ENCODE results near the gene RIPK1. TPM values are rescaled to one million over a fixed set of nuclear protein-coding genes. Genes with fewer than 3 reads are reported as not detected.
A peak's percentile ranks its signal among the peaks of the same experiment; 100 is the strongest.
"Not testable (repeated sequence)": the region's sequence is repeated elsewhere in the genome, so short reads cannot be mapped to it uniquely, and the experiment has no call there.

The RIPK1 gene
- total RNA-seq, 1 experiment from 2014 or later: 20.2 TPM

DNA sequence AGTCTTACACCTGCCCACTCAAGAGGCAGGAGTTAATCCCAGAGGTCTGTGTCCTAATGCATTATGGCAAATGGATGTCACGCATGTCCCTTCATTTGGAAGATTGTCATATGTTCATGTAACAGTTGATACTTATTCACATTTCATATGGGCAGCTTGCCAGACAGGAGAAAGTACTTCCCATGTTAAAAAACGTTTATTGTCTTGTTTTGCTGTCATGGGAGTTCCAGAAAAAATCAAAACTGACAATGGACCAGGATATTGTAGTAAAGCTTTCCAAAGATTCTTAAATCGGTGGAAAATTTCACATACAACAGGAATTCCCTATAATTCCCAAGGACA is 13.2 kb upstream of the RIPK1 start:
- not testable (repeated sequence) for H3K4me3 ChIP-seq; H3K27me3 ChIP-seq (replicated peaks); H3K36me3 ChIP-seq; H3K9me3 ChIP-seq (replicated peaks); DNase-seq (ENCODE audit: low read depth in 1 of 2, low spot score in 2 of 2); H3K4me1 ChIP-seq (replicated peaks); H3K27ac ChIP-seq

DNA sequence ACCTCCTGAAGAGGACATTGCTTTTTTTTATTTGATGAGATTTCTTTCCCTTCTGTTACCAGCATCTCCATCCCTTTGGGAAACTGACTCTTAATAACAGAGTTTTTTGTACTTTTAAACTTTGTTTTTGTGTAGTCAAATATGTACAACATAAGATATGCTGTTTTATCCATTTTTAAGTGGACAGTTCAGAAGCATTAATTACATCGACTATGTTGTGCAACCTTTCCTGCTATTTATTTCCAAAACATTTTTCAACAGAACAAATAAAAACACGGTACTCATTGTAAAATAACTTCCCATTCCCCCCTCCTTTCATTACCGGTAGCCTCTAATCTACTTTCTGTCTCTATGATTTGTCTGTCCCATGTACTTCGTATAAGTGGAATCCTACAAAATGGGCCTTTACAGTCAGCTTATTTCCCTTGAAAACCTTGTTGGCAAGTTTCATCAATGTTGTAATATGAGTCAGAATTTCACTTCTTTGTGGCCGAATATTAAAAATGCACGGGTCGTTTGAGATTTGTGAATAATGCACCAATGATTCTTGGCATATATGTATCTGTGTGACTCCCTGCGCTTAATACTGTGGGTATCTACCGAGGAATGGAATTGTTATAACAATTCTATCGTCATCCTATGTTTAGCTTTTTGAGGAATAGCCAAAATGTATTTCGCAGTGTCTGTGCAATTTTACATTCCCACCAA is 11.1 kb upstream of the RIPK1 start:
- H3K9me3 ChIP-seq (replicated peaks): no peaks in the 10 kb centered on the region
- no peak overlapping the region for H3K27ac ChIP-seq
- H3K36me3 ChIP-seq: no peaks in the 10 kb centered on the region
- H3K4me1 ChIP-seq (replicated peaks): peaks cover 6% of the 10 kb centered on the region; the same call in 1 of the 2 replicates
- H3K4me3 ChIP-seq: no peak overlapping the region
- no peaks in the 10 kb centered on the region; the same call in 1 of the 2 replicates for H3K27me3 ChIP-seq (replicated peaks)
- no peak for DNase-seq (ENCODE audit: low read depth in 1 of 2, low spot score in 2 of 2)

DNA sequence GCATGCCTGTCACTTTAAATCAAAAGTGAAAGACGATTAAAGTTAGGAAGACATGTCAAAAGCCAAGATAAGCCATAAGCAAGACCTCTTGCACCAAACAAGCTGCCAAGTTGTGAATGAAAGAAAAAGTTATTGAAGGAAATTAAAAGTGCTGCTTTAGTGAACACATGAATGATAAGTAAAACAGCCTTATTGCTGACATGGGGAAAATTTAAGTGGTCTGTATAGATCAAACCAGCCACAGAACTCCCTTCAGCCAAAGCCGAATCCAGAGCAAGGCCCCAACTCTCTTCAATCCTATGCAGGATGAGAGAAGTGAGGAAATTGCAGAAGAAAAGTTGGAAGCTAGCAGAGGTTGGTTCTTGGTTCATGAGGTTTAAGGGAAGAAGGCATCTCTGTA is 9.3 kb upstream of the RIPK1 start:
- no peak overlapping the region for H3K27ac ChIP-seq
- H3K27me3 ChIP-seq (replicated peaks): no peaks in the 10 kb centered on the region; the same call in 1 of the 2 replicates
- H3K4me3 ChIP-seq: no peak overlapping the region
- DNase-seq (ENCODE audit: low read depth in 1 of 2, low spot score in 2 of 2): no peak
- no peaks in the 10 kb centered on the region for H3K4me1 ChIP-seq (replicated peaks)
- no peaks in the 10 kb centered on the region for H3K36me3 ChIP-seq
- H3K9me3 ChIP-seq (replicated peaks): peaks cover 4% of the 10 kb centered on the region

DNA sequence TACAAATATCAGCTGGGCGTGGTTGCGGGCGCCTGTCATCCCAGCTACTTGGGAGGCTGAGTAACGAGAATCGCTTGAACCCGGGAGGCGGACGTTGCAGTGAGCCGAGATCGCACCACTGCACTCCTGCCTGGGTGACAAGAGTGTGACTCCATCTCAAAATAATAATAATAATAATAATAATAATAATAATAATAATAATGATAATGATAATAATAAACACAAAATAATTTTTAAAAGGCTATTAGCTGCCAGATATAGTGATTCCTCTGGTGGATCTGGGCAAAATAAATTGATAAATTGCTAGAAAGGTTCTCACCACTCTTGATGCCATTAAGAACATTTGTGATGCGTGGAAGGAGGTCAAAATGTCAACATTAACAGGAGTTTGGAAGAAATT is 8.2 kb upstream of the RIPK1 start:
- H3K27ac ChIP-seq; DNase-seq (ENCODE audit: low read depth in 1 of 2, low spot score in 2 of 2); H3K4me3 ChIP-seq; H3K4me1 ChIP-seq (replicated peaks); H3K36me3 ChIP-seq; H3K9me3 ChIP-seq (replicated peaks); H3K27me3 ChIP-seq (replicated peaks): not testable (repeated sequence)

DNA sequence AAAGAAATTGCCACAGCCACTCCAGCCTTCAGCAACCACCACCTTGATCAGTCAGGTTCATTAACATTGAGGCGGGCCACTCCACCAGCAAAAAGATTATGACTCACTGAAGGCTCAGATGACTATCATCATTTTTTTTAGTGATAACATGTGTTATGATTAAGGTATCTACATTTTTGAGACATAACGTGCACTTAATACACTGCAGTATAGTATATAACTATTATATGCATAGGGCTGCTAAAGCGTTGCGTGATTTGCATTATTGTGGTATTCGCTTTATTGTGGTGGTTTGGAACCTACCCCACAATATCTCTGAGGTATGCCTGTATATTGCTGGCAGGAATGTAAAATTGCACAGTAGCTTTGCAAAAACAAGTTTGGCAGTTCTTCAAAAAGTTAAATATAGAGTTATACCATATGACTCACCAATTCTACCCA is 6.8 kb upstream of the RIPK1 start:
- Histone ChIP-seq H3K4me3 (no peak overlapping the region), H3K27ac (no peak overlapping the region), H3K36me3 (no peaks in the 10 kb centered on the region), H3K27me3 (replicated peaks) (no peaks in the 10 kb centered on the region; the same call in 1 of the 2 replicates), H3K9me3 (replicated peaks) (peaks cover 6% of the 10 kb centered on the region), H3K4me1 (replicated peaks) (no peaks in the 10 kb centered on the region)
- DNase-seq (ENCODE audit: low read depth in 1 of 2, low spot score in 2 of 2): no peak

DNA sequence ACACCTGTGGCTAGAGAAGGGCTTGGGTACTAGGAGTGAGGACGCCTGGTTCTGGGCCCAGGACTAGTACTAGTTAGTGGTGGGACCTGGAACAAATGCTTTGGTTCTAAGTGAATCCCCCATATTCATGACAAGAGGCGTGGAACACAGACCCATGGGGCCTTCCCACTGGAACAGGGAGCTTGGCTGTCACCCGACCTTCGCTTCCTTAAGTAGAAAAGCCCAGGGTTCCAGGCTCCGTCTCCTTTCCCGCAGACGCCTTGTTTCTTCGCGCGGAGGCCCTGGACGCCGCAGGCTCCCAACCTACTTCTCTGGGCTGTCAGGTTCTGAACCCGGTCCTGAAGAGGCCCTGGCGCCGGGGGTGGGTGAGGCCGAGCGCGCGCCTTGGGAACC is 5.0 kb upstream of the RIPK1 start:
- not testable (repeated sequence) for H3K4me1 ChIP-seq (replicated peaks); H3K9me3 ChIP-seq (replicated peaks); H3K36me3 ChIP-seq; H3K27me3 ChIP-seq (replicated peaks)
- Histone ChIP-seq H3K27ac (peak overlapping the region; percentile 33; the same call in 1 of the 2 replicates), H3K4me3 (peak overlapping the region; percentile 70)
- DNase-seq (ENCODE audit: low read depth in 1 of 2, low spot score in 2 of 2): peak in 1 of 2 experiments; percentile 43

DNA sequence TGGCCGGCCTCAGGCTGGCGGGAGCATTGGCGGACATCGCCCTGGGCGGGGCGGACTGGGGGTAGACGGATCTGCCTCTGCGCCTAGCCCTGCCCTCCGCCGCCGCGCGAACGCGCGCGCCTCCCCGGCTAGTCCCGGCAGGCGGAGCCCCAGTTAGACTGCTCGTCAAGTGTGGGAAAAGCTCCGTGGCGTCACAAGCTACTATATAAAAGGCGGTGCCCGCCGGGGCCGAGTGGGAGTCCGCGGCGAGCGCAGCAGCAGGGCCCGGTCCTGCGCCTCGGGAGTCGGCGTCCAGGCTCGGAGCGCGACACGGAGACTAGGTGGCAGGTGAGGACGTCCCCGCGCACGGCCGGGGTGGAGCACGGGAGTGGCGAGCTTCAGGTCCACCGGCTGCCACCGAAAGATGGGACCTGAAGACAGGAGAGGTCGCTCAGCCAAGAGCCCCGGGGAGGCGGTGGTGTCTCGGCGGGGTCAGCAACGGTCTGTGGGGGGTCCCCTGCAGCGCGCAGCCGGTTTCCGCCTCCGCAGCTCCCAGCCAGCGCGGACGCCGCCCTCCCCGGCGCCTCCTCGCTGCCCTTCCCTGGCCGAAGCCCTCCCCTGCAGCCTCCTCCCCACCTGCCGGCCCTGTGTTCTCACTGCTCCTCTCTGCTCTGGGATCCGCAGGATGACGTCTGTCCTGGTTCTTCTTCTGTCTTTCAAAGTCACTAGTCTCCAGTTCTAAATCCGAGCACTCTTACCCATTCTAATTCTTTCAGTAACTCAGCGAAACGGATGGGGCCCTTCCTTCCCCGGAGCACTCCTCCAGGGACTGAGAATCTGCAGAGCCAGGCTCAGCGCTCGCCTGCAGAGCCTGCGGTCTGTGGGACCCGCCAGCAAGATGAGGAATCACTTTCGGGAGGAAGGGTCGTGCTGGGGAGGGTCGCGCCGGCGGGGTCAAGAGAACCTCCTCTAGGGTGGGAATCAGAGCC is 4.3 kb upstream of the RIPK1 start:
- Histone ChIP-seq H3K4me3 (peak overlapping the region; percentile 70), H3K27ac (peak overlapping the region; percentile 33), H3K27me3 (replicated peaks) (no peaks in the 10 kb centered on the region), H3K9me3 (replicated peaks) (peaks cover 6% of the 10 kb centered on the region), H3K36me3 (peaks cover 5% of the 10 kb centered on the region), H3K4me1 (replicated peaks) (0 out of 2 replicates have a peak, but pooled peaks cover 3% of the 10 kb centered on the region)
- DNase-seq (ENCODE audit: low read depth in 1 of 2, low spot score in 2 of 2): peak; percentile 78 to 90

DNA sequence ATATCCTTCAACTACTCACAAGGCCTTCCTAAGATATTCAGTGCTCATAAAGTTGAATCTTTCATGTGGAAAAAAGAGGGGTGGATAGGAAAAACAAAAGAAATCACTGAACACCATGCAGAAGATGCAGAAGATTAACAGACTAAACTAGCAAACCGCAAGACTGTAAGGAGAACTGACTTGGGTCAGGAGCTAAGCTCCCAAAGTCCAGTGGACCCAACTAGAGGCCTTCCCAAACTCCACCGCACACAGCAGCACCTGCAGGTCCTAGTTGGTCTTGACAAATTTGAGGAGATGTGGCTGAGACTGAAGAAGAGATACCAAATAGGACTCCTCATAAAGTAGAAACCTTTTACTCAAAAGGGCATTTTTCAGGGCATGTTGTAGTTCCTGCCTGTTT is 3.3 kb downstream of the RIPK1 start:
- Histone ChIP-seq H3K27ac (no peak overlapping the region), H3K4me1 (replicated peaks) (peaks cover 23% of the 10 kb centered on the region), H3K36me3 (peaks cover 31% of the 10 kb centered on the region), H3K4me3 (no peak overlapping the region), H3K27me3 (replicated peaks) (no peaks in the 10 kb centered on the region), H3K9me3 (replicated peaks) (no peaks in the 10 kb centered on the region)
- DNase-seq (ENCODE audit: low read depth in 1 of 2, low spot score in 2 of 2): no peak

DNA sequence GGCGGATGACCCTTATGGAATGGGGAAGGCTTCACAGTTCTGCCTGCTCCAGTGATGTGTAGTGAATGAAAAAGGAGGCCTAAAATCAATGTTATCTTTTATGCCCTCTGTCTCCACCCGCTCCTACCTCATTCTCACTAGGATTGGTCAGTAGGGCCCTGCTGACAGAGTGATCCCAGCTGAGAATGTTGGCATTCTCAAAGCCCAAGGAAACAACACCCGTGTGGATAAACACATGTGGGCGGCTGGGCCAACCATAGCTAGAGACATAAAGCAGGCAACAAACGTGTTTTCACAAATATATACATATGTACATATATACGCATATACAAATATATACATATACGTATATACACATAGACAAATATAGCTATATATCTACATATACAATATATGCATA is 4.5 kb downstream of the RIPK1 start:
- H3K4me3 ChIP-seq: no peak overlapping the region
- H3K36me3 ChIP-seq: peaks cover 42% of the 10 kb centered on the region
- no peaks in the 10 kb centered on the region for H3K27me3 ChIP-seq (replicated peaks)
- DNase-seq (ENCODE audit: low read depth in 1 of 2, low spot score in 2 of 2): no peak
- H3K9me3 ChIP-seq (replicated peaks): no peaks in the 10 kb centered on the region
- H3K4me1 ChIP-seq (replicated peaks): peaks cover 20% of the 10 kb centered on the region
- no peak overlapping the region for H3K27ac ChIP-seq

DNA sequence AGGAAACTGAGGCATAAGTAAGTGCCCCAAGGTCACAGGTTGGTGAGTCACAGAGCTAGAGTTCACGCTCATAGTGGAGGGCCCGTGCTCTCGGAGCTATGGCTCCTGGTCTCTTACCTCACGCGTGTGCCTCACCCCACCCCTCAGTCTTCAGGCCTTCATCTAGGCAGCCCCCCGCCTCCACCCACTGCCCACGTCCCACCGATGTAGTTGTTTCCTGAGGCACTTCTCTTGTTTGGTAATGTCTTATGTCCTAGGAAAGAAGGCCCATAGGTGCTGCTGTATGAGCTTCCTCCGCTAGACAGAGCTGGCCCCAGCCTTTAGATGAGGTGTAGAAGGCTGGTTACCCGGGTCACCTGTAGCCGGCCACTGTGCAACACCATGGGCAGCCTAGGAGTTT is 5.1 kb downstream of the RIPK1 start:
- no peak for DNase-seq (ENCODE audit: low read depth in 1 of 2, low spot score in 2 of 2)
- H3K4me1 ChIP-seq (replicated peaks): peaks cover 20% of the 10 kb centered on the region
- no peak overlapping the region for H3K27ac ChIP-seq
- no peaks in the 10 kb centered on the region for H3K27me3 ChIP-seq (replicated peaks)
- H3K9me3 ChIP-seq (replicated peaks): no peaks in the 10 kb centered on the region
- peaks cover 46% of the 10 kb centered on the region for H3K36me3 ChIP-seq
- no peak overlapping the region for H3K4me3 ChIP-seq

DNA sequence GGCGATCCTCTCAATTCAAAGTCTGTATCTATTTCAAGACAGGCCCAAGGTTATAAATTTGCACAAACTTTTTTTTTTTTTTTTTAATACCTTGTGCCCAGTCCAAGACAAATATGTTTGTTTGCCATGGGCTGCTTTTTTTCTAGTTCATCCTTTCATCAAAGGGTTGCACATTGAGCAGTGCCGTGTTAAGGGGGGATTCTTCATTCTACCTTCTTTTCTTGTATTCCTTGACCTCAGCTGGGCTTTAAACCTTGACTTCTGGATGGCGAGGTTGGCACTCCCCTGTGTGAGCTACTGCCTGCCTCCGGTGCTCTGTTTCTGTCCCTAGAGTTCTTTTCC is 7.4 kb downstream of the RIPK1 start:
- H3K27ac ChIP-seq: no peak overlapping the region; the same call in 1 of the 2 replicates
- no peaks in the 10 kb centered on the region for H3K27me3 ChIP-seq (replicated peaks)
- H3K36me3 ChIP-seq: peaks cover 60% of the 10 kb centered on the region
- H3K4me3 ChIP-seq: no peak overlapping the region
- no peak for DNase-seq (ENCODE audit: low read depth in 1 of 2, low spot score in 2 of 2)
- no peaks in the 10 kb centered on the region for H3K9me3 ChIP-seq (replicated peaks)
- peaks cover 16% of the 10 kb centered on the region for H3K4me1 ChIP-seq (replicated peaks)

DNA sequence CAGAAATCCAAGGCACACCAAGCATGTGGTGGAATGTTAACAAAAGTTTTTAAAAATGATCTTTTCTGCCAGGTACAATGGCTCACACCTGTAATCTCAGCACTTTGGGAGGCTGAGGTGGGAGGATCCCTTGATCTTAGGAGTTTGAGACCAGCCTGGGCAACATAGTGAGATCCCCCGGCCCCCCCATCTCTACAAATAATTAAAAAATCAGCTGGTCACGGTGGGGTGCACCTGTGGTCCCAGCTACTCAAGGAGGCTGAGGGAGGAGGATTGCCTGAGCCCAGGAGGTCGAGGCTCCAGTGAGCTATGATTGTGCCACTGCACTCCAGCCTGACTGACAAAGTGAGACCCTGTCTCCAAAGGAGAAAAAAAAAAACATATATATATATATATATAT is 8.0 kb downstream of the RIPK1 start:
- no peak overlapping the region for H3K4me3 ChIP-seq
- peaks cover 60% of the 10 kb centered on the region for H3K36me3 ChIP-seq
- no peaks in the 10 kb centered on the region for H3K9me3 ChIP-seq (replicated peaks)
- no peaks in the 10 kb centered on the region for H3K27me3 ChIP-seq (replicated peaks)
- H3K27ac ChIP-seq: no peak overlapping the region
- H3K4me1 ChIP-seq (replicated peaks): peaks cover 16% of the 10 kb centered on the region
- DNase-seq (ENCODE audit: low read depth in 1 of 2, low spot score in 2 of 2): no peak

DNA sequence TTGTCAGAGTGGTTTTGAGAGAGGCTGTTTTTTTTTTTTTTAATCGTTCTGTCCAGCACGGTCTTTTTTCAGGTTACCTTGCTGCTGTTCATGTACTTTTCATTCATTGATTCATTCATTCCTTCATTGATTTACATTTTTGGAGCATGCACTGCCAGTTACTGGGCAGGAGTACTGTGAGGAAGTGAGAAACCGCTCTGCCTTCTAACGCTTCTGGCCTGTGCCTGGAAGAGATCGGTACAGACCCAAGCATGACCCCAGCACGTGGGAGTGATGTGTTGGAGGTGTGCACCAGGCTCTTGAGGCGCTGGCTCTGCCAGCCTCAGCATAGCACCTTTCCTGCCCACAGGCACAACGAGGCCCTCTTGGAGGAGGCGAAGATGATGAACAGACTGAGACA is 9.1 kb downstream of the RIPK1 start:
- Histone ChIP-seq H3K36me3 (peaks cover 61% of the 10 kb centered on the region), H3K4me3 (no peak overlapping the region), H3K27ac (no peak overlapping the region), H3K27me3 (replicated peaks) (no peaks in the 10 kb centered on the region), H3K9me3 (replicated peaks) (no peaks in the 10 kb centered on the region), H3K4me1 (replicated peaks) (peaks cover 16% of the 10 kb centered on the region)
- no peak for DNase-seq (ENCODE audit: low read depth in 1 of 2, low spot score in 2 of 2)

DNA sequence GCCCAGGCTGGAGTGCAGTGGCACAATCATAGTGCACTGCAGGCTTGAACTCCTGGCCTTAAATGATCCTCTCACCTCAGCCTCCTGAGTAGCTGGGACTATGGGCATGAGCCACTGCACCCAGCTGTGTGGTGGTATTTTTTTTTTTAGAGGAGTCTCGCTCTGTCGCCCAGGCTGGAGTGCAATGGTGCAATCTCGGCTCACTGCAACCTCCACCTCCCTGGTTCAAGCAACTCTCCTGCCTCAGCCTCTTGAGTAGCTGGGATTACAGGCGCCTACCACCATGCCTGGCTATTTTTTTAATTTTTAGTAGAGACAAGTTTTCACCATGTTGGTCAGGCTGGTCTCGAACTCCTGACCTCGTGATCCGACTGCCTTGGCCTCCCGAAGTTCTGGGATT is 10.7 kb downstream of the RIPK1 start:
- Histone ChIP-seq H3K4me1 (replicated peaks) (peaks cover 16% of the 10 kb centered on the region), H3K36me3 (peaks cover 69% of the 10 kb centered on the region)
- not testable (repeated sequence) for H3K27me3 ChIP-seq (replicated peaks); H3K27ac ChIP-seq; H3K9me3 ChIP-seq (replicated peaks); DNase-seq (ENCODE audit: low read depth in 1 of 2, low spot score in 2 of 2); H3K4me3 ChIP-seq

Measured in SJSA1 (cell line).